ENCODE results near the gene EGFL7. TPM values are rescaled to one million over a fixed set of nuclear protein-coding genes. Genes with fewer than 3 reads are reported as not detected.

Gene EGFL7
- total RNA-seq, 2 donors from 2014 or later = 31.5 to 34.0 TPM

- Histone ChIP-seq H3K4me3 (ENCODE audit: low read length) (no peak overlapping the region), H3K27me3 (ENCODE audit: control insufficient read depth, insufficient read depth, low read length, poor library complexity, severe bottlenecking) (no peaks in the 10 kb centered on the region), H3K4me1 (ENCODE audit: control insufficient read depth, insufficient read depth, low read length) (peaks cover 2% of the 10 kb centered on the region), H3K9me3 (ENCODE audit: control insufficient read depth, low read length) (no peaks in the 10 kb centered on the region), H3K27ac (ENCODE audit: low read depth, low read length) (peak overlapping the region; percentile 73), H3K9ac (ENCODE audit: extremely low read depth, low read length, poor library complexity, severe bottlenecking) (no peak overlapping the region), H3K36me3 (ENCODE audit: control insufficient read depth, insufficient read depth, low read length) (peaks cover 28% of the 10 kb centered on the region)
- Mint-ChIP-seq H3K36me3 (ENCODE audit: low read depth) (peaks cover 29% of the 10 kb centered on the region), H3K27ac (no peak overlapping the region), H3K27me3 (ENCODE audit: insufficient read depth) (no peaks in the 10 kb centered on the region), H3K4me1 (peaks cover 5% of the 10 kb centered on the region), H3K9me3 (no peaks in the 10 kb centered on the region), H3K4me3 (no peak overlapping the region)
- no peak for TF ChIP-seq CTCF (conservative IDR thresholded peaks at IDR 0.05)
- WGBS, 2 experiments (ENCODE audit: insufficient coverage in 1 of 2, insufficient read length in 1 of 2) = 91% methylated on average over 9 to 11 of the region's 11 CpGs
- peak; percentile 53 for DNase-seq
These were observed 58.2 kb downstream of the EGFL7 start for GRCh38 chr9:136720898-136721338.

DNA sequence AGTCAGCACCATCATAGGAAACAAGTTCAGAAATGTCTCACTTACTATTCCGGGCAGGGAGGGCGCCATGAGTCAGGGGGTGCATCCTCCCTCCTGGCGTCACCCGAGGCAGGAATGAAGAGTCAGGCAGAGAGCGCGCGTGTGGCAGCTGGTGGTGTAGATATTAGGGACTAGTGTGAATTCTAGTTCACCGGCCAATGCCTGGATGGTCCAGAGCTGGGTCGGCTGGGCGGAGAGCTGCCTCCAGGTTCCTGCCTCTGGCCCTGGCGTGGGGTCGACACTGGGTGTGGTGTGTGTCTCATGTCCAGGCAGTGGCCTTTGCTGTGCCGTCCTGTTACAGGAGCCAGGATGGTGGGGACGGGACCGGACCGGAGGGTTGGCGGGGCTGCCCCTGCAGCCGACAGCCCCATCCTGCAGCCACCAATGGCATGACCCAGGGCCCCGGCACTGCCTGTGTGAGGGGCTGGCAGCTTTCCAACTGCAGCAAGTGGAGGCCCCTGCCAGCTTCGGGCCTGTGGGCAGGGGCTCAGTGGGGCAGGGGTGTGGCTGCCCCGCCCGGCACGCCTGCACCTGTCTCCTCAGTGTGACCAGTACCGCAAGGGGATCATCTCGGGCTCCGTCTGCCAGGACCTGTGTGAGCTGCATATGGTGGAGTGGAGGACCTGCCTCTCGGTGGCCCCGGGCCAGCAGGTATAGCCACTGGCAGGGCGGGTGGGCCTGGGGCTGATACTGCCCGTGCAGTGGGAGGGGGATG lies 58.8 kb downstream of the EGFL7 start:
- Mint-ChIP-seq H3K4me1 (peaks cover 11% of the 10 kb centered on the region), H3K9me3 (no peaks in the 10 kb centered on the region), H3K4me3 (no peak overlapping the region), H3K27me3 (ENCODE audit: insufficient read depth) (no peaks in the 10 kb centered on the region), H3K27ac (no peak overlapping the region), H3K36me3 (ENCODE audit: low read depth) (peaks cover 35% of the 10 kb centered on the region)
- Histone ChIP-seq H3K9ac (ENCODE audit: extremely low read depth, low read length, poor library complexity, severe bottlenecking) (no peak overlapping the region), H3K27ac (ENCODE audit: low read depth, low read length) (no peak overlapping the region), H3K36me3 (ENCODE audit: control insufficient read depth, insufficient read depth, low read length) (peaks cover 33% of the 10 kb centered on the region), H3K4me3 (ENCODE audit: low read length) (no peak overlapping the region), H3K9me3 (ENCODE audit: control insufficient read depth, low read length) (no peaks in the 10 kb centered on the region), H3K4me1 (ENCODE audit: control insufficient read depth, insufficient read depth, low read length) (peaks cover 6% of the 10 kb centered on the region), H3K27me3 (ENCODE audit: control insufficient read depth, insufficient read depth, low read length, poor library complexity, severe bottlenecking) (no peaks in the 10 kb centered on the region)
- WGBS, 2 experiments (ENCODE audit: insufficient coverage in 1 of 2, insufficient read length in 1 of 2) = 93 to 96% methylated on average over 24 to 30 of the region's 30 CpGs
- peak; percentile 63 for DNase-seq
- TF ChIP-seq CTCF (conservative IDR thresholded peaks at IDR 0.05) = no peak

Small RNA genes within 50 kb of the gene (microRNA-seq; reads per million reads assigned to microRNA genes)
- 2,957 reads per million, percentile 97 among the genes with 10 or more reads in this experiment for gene MIR126 (ENCODE audit: borderline microRNAs expressed)

Other genes starting within 250 kb of the EGFL7 start
- gene INPP5E, start 223.1 kb upstream of the EGFL7 start, total RNA-seq = 10 to 100 TPM; 30.8 to 34.7 TPM
- gene SEC16A, start 179.9 kb upstream of the EGFL7 start, total RNA-seq = 10 to 100 TPM; 54.6 to 60.7 TPM
- 10 to 100 TPM; 23.4 to 24.2 TPM for gene NOTCH1, start 116.9 kb upstream of the EGFL7 start, total RNA-seq
- 10 to 100 TPM; 33.4 to 39.8 TPM for gene AGPAT2, start 24.5 kb downstream of the EGFL7 start, total RNA-seq
- gene DIPK1B, start 49.7 kb downstream of the EGFL7 start, total RNA-seq = 10 to 100 TPM; 35.1 to 45.4 TPM
- gene LCN10, start 80.0 kb downstream of the EGFL7 start, total RNA-seq = 1 to 10 TPM in 1 of 2 donors, under 1 TPM in 1; 0.91 to 1.1 TPM
- gene LCN6, start 85.6 kb downstream of the EGFL7 start, total RNA-seq = not detected
- gene LCN8, start 95.3 kb downstream of the EGFL7 start, total RNA-seq = not detected
- gene LCN15, start 101.6 kb downstream of the EGFL7 start, total RNA-seq = 1 to 10 TPM in 1 of 2 donors, under 1 TPM in 1; 0.51 to 1.2 TPM
- 100 to 1,000 TPM; 215 to 339 TPM for gene TMEM141, start 128.4 kb downstream of the EGFL7 start, total RNA-seq
- gene CCDC183, start 133.4 kb downstream of the EGFL7 start, total RNA-seq = 10 to 100 TPM; 10.9 to 13.4 TPM
- 100 to 1,000 TPM; 159 to 206 TPM for gene RABL6, start 145.0 kb downstream of the EGFL7 start, total RNA-seq
- 1 to 10 TPM; 1.4 to 3.5 TPM for gene AJM1, start 179.6 kb downstream of the EGFL7 start, total RNA-seq
- gene PHPT1, start 186.5 kb downstream of the EGFL7 start, total RNA-seq = 100 to 1,000 TPM; 107 to 122 TPM
- 10 to 100 TPM in 1 of 2 donors, 1 to 10 TPM in 1; 6.8 to 15.4 TPM for gene MAMDC4, start 189.4 kb downstream of the EGFL7 start, total RNA-seq
- 100 to 1,000 TPM; 326 to 339 TPM for gene EDF1, start 203.4 kb downstream of the EGFL7 start, total RNA-seq
- 10 to 100 TPM; 45.9 to 55.1 TPM for gene TRAF2, start 223.6 kb downstream of the EGFL7 start, total RNA-seq